ENCODE measurements around the gene NKG7.

GRCh38 chr19:51422053-51422448 lies 49.6 kb upstream of the NKG7 start:
- TF ChIP-seq RARB (CRISPR knock-in tag; IDR thresholded peaks at IDR 0.05) (no peak), ZFP30 (CRISPR knock-in tag; IDR thresholded peaks at IDR 0.05) (no peak), ZFP3 (CRISPR knock-in tag; IDR thresholded peaks at IDR 0.05) (no peak), OSR1 (CRISPR knock-in tag; IDR thresholded peaks at IDR 0.05) (no peak), ISL1 (CRISPR knock-in tag; IDR thresholded peaks at IDR 0.05) (no peak), ZNF70 (CRISPR knock-in tag; IDR thresholded peaks at IDR 0.05) (no peak), GLIS3 (CRISPR knock-in tag; IDR thresholded peaks at IDR 0.05) (no peak)
